H9 (cell line): ENCODE results near the gene LRCOL1. TPM values are rescaled to one million over a fixed set of nuclear protein-coding genes. Genes with fewer than 3 reads are reported as not detected.

ENCODE experiments used
- DNase-seq: peaks from one replicate; pipeline ENCODE4 v3.0.0-alpha.2; 2017
- H2AFZ ChIP-seq: one replicate; pipeline ENCODE4 v1.6.1; 2013; ENCODE audit warnings: mild to moderate bottlenecking, low read length, control low read depth, moderate library complexity
- H2AK5ac ChIP-seq: 2 replicates; pipeline ENCODE4 v1.6.1; 2013; ENCODE audit warnings: low read length, control low read depth, mixed read lengths; ENCODE audit not compliant: insufficient read length
- H2BK120ac ChIP-seq: one replicate; pipeline ENCODE4 v1.6.1; 2013; ENCODE audit warnings: low read depth, mild to moderate bottlenecking, low read length, control low read depth, inconsistent platforms; ENCODE audit not compliant: poor library complexity, severe bottlenecking
- H2BK12ac ChIP-seq: 2 replicates; pipeline ENCODE4 v1.6.1; 2013; ENCODE audit warnings: low read length, control low read depth, mixed read lengths, low read depth; ENCODE audit not compliant: insufficient read length
- H2BK15ac ChIP-seq: 2 replicates; pipeline ENCODE4 v1.6.1; 2013; ENCODE audit warnings: low read depth, low read length, control low read depth
- H2BK20ac ChIP-seq: one replicate; pipeline ENCODE4 v1.6.1; 2013; ENCODE audit warnings: low read depth, mild to moderate bottlenecking, low read length, control low read depth, inconsistent platforms; ENCODE audit not compliant: poor library complexity, severe bottlenecking
- H2BK5ac ChIP-seq: 2 replicates; pipeline ENCODE4 v1.6.1; 2013; ENCODE audit warnings: low read length, control low read depth, mixed read lengths; ENCODE audit not compliant: insufficient read length
- H3K14ac ChIP-seq: 2 replicates; pipeline ENCODE4 v1.6.1; 2013; ENCODE audit warnings: low read length, control low read depth; ENCODE audit not compliant: insufficient read depth
- H3K18ac ChIP-seq: 2 replicates; pipeline ENCODE4 v1.6.1; 2013; ENCODE audit warnings: low read depth, mild to moderate bottlenecking, mixed read lengths, low read length, control low read depth; ENCODE audit not compliant: insufficient read length
- H3K23ac ChIP-seq: 2 replicates; pipeline ENCODE4 v1.6.1; 2013; ENCODE audit warnings: low read length, control low read depth, mixed read lengths, low read depth; ENCODE audit not compliant: insufficient read length
- H3K23me2 ChIP-seq: 2 replicates; pipeline ENCODE4 v1.6.1; 2013; ENCODE audit warnings: low read depth, mild to moderate bottlenecking, mixed read lengths, low read length, control low read depth; ENCODE audit not compliant: insufficient read length, poor library complexity, severe bottlenecking
- H3K27ac ChIP-seq: 2 replicates; pipeline ENCODE4 v1.5.1; 2013; ENCODE audit warnings: low read length, control low read depth, mixed read lengths, low read depth; ENCODE audit not compliant: insufficient read length
- H3K27me3 ChIP-seq: 2 replicates; pipeline ENCODE4 v1.6.1; 2013; ENCODE audit warnings: low read length, control low read depth, inconsistent platforms; ENCODE audit not compliant: insufficient read depth
- H3K4ac ChIP-seq: 2 replicates; pipeline ENCODE4 v1.6.1; 2013; ENCODE audit warnings: low read depth, mild to moderate bottlenecking, control low read depth, inconsistent platforms, low read length, moderate library complexity
- H3K4me1 ChIP-seq: 2 replicates; pipeline ENCODE4 v1.6.1; 2013; ENCODE audit warnings: low read length, control low read depth, inconsistent platforms; ENCODE audit not compliant: insufficient read depth
- H3K4me2 ChIP-seq: 2 replicates; pipeline ENCODE4 v1.6.1; 2013; ENCODE audit warnings: low read length, control low read depth, mixed read lengths; ENCODE audit not compliant: insufficient read length, insufficient read depth
- H3K56ac ChIP-seq: 2 replicates; pipeline ENCODE4 v1.6.1; 2013; ENCODE audit warnings: low read depth, mild to moderate bottlenecking, mixed read lengths, low read length, control low read depth; ENCODE audit not compliant: insufficient read length
- H3K79me1 ChIP-seq: 2 replicates; pipeline ENCODE4 v1.6.1; 2013; ENCODE audit warnings: low read depth, mild to moderate bottlenecking, moderate library complexity, low read length, control low read depth, inconsistent platforms; ENCODE audit not compliant: insufficient read depth, poor library complexity, severe bottlenecking
- H3K79me2 ChIP-seq: 2 replicates; pipeline ENCODE4 v1.6.1; 2013; ENCODE audit warnings: low read length, control low read depth, inconsistent platforms; ENCODE audit not compliant: insufficient read depth
- H3K9ac ChIP-seq: 2 replicates; pipeline ENCODE4 v1.6.1; 2013; ENCODE audit warnings: low read length, control low read depth, mixed read lengths; ENCODE audit not compliant: insufficient read length; ENCODE audit errors: extremely low read depth
- H3K9me3 ChIP-seq: one replicate; pipeline ENCODE4 v1.6.1; 2013; ENCODE audit warnings: low read depth, low read length, inconsistent platforms; ENCODE audit not compliant: control insufficient read depth
- H3T11ph ChIP-seq: one replicate; pipeline ENCODE4 v1.6.1; 2013; ENCODE audit warnings: mild to moderate bottlenecking, low read length, control low read depth, inconsistent platforms
- H4K20me1 ChIP-seq: one replicate; pipeline ENCODE4 v1.6.1; 2013; ENCODE audit not compliant: control insufficient read depth, insufficient read length, insufficient read depth
- H4K5ac ChIP-seq: 2 replicates; pipeline ENCODE4 v1.6.1; 2013; ENCODE audit warnings: low read depth, mild to moderate bottlenecking, mixed read lengths, low read length, control low read depth; ENCODE audit not compliant: insufficient read length
- H4K8ac ChIP-seq: replicated peaks from 2 replicates; pipeline ENCODE4 v1.6.1; 2013; ENCODE audit warnings: low read length, control low read depth, mixed read lengths, low read depth; ENCODE audit not compliant: insufficient read length
- H4K91ac ChIP-seq: 2 replicates; pipeline ENCODE4 v1.6.1; 2013; ENCODE audit warnings: low read depth, mild to moderate bottlenecking, moderate library complexity, mixed read lengths, low read length, control low read depth; ENCODE audit not compliant: insufficient read length
- H3K27ac Mint-ChIP-seq, 3 experiments: 2 replicates in 2 of 3; 3 replicates in 1 of 3; pipeline ENCODE4 v1.8.0; 2020 to 2021; ENCODE audit warnings: mixed read lengths in 3 of 3, mild to moderate bottlenecking in 1 of 3, moderate library complexity in 1 of 3
- H3K27me3 Mint-ChIP-seq: 2 replicates; pipeline ENCODE4 v1.8.0; 2021; ENCODE audit warnings: low read depth, mild to moderate bottlenecking, moderate library complexity, mixed read lengths
- H3K36me3 Mint-ChIP-seq, 3 experiments: 2 replicates in 2 of 3; 3 replicates in 1 of 3; pipeline ENCODE4 v1.8.0; 2020 to 2021; ENCODE audit warnings: low read depth in 3 of 3, mixed read lengths in 3 of 3; ENCODE audit not compliant: insufficient read depth in 1 of 3
- H3K4me1 Mint-ChIP-seq, 2 experiments: 2 replicates each; pipeline ENCODE4 v1.8.0; 2020; ENCODE audit warnings: mixed read lengths in 2 of 2
- H3K4me3 Mint-ChIP-seq, 2 experiments: 2 replicates in 1 of 2; 3 replicates in 1 of 2; pipeline ENCODE4 v1.8.0; 2020 to 2021; ENCODE audit warnings: mild to moderate bottlenecking in 2 of 2, mixed read lengths in 2 of 2, moderate library complexity in 1 of 2
- H3K9me3 Mint-ChIP-seq, 2 experiments: 2 replicates in 1 of 2; 3 replicates in 1 of 2; pipeline ENCODE4 v1.8.0; 2020; ENCODE audit warnings: mild to moderate bottlenecking in 2 of 2, mixed read lengths in 2 of 2, moderate library complexity in 1 of 2
- WGBS: extraction: QIAGEN DNeasy Blood & Tissue Kit; methylation state at CpG from one replicate; pipeline ENCODE4 v1.1.7; 2013; ENCODE audit warnings: missing lambda C conversion rate, low lambda C conversion rate, mixed read lengths; ENCODE audit not compliant: insufficient read length; ENCODE audit errors: extremely low coverage; 5-methylcytosine and 5-hydroxymethylcytosine counted together
- total RNA-seq: library from RNA; stranded (reverse); gene quantifications from 2 replicates; pipeline ENCODE4 v1.2.1, GENCODE V29; 2021
- TF ChIP-seq, protein P1 (sequence below): fragments of 200-600 bp; sonication (generic); conservative IDR thresholded peaks from 3 replicates; pipeline ENCODE4 v1.8.0; 2021; ENCODE audit warnings: antibody characterized with exemption, mild to moderate bottlenecking

The LRCOL1 gene
- total RNA-seq, 1 experiment from 2014 or later, result not detected

- H3K9me3 Mint-ChIP-seq, result no peaks in the 10 kb centered on the region
- no peaks in the 10 kb centered on the region for H3K79me2 ChIP-seq
- TF ChIP-seq, protein P1, sequence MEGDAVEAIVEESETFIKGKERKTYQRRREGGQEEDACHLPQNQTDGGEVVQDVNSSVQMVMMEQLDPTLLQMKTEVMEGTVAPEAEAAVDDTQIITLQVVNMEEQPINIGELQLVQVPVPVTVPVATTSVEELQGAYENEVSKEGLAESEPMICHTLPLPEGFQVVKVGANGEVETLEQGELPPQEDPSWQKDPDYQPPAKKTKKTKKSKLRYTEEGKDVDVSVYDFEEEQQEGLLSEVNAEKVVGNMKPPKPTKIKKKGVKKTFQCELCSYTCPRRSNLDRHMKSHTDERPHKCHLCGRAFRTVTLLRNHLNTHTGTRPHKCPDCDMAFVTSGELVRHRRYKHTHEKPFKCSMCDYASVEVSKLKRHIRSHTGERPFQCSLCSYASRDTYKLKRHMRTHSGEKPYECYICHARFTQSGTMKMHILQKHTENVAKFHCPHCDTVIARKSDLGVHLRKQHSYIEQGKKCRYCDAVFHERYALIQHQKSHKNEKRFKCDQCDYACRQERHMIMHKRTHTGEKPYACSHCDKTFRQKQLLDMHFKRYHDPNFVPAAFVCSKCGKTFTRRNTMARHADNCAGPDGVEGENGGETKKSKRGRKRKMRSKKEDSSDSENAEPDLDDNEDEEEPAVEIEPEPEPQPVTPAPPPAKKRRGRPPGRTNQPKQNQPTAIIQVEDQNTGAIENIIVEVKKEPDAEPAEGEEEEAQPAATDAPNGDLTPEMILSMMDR, result no peak
These were observed 18.9 kb upstream of the LRCOL1 start for GRCh38 chr12:132629330-132629729.

More at GRCh38 chr12:132629330-132629729, 18.9 kb upstream of the LRCOL1 start:
- Histone ChIP-seq H3K9me3 (no peaks in the 10 kb centered on the region), H3K56ac (no peak overlapping the region), H2BK15ac (no peak overlapping the region), H3K4me1 (no peaks in the 10 kb centered on the region), H2AFZ (no peak overlapping the region), H2BK5ac (no peak overlapping the region), H3K4ac (no peak overlapping the region), H4K91ac (no peak overlapping the region), H3K27me3 (no peaks in the 10 kb centered on the region), H2AK5ac (no peak overlapping the region), H2BK20ac (no peak overlapping the region), H3K79me1 (no peaks in the 10 kb centered on the region), H3K4me2 (no peak overlapping the region), H3K27ac (no peak overlapping the region), H3K14ac (no peak overlapping the region), H3K23me2 (no peaks in the 10 kb centered on the region), H3K23ac (no peak overlapping the region), H2BK12ac (no peak overlapping the region), H2BK120ac (no peak overlapping the region), H3T11ph (no peak overlapping the region), H4K8ac (no peak overlapping the region), H4K5ac (no peak overlapping the region), H3K9ac (no peak overlapping the region), H3K18ac (no peak overlapping the region), H4K20me1 (no peaks in the 10 kb centered on the region)
- no peak overlapping the region for H3K4me3 Mint-ChIP-seq
- H3K27me3 Mint-ChIP-seq, result no peaks in the 10 kb centered on the region
- no CpG with 5 or more reads among the region's 6 CpGs for WGBS
- H3K27ac Mint-ChIP-seq, result no peak overlapping the region
- H3K4me1 Mint-ChIP-seq, result no peaks in the 10 kb centered on the region
- DNase-seq, result no peak
- H3K36me3 Mint-ChIP-seq, result peaks cover 52 to 86% (median 74%) of the 10 kb centered on the region in 3 experiments; a peak in 6 of 7 replicates
